IPS-NIHi7 (cell line): ENCODE results near the gene LYRM1.
"Not testable (repeated sequence)": the region's sequence is repeated elsewhere in the genome, so short reads cannot be mapped to it uniquely, and the experiment has no call there.

Experiments
- DNase-seq: peaks from one replicate; pipeline ENCODE4 v3.0.0; 2012; ENCODE audit warnings: mixed read lengths; ENCODE audit errors: extremely low spot score

Gene LYRM1

GRCh38 chr16:20931066-20931600, 30.6 kb downstream of the LYRM1 start:
- DNase-seq, result no peak

- DNase-seq, result no peak
Observed at GRCh38 chr16:20933589-20933988, 33.0 kb downstream of the LYRM1 start.

GRCh38 chr16:20937736-20938135, 37.2 kb downstream of the LYRM1 start:
- no peak for DNase-seq

- no peak for DNase-seq
Observed at GRCh38 chr16:20938426-20938825, 37.9 kb downstream of the LYRM1 start.

GRCh38 chr16:20939611-20940010, 39.0 kb downstream of the LYRM1 start:
- DNase-seq, result no peak

DNA sequence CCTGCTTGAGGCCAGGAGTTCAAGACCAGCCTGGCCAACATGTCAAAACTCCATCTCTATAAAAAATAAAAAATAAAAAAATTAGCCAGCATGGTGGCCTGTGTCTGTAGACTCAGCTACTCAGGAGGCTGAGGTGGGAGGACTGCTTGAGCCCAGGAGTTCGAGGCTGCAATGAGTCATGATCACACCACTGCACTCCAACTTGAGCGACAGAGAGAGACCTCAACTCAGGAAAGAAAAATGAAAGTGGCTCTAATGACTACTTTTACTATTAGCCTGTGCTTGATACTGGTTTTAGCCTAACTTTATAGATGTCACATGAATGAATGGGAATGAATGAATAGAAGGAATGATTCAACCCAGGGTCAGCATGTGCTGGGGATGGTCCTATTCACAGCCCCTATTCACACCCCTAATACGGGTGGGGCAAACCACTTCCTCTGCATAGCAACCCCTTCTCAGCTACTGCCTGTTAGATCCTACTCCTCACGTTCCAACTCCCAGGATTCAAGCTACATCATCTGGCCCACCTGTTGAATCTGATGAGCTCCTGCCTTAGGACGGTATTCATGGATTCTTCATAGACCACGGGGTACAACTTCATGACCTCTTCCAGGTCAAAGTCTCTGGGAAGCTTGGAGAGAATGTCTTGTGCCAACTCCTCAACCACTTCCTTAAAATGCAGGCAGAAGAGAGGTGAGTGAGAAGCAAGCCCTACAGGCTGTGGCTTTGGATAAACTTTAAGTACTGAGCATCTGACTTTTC, 40.5 kb downstream of the LYRM1 start:
- DNase-seq, result no peak

DNA sequence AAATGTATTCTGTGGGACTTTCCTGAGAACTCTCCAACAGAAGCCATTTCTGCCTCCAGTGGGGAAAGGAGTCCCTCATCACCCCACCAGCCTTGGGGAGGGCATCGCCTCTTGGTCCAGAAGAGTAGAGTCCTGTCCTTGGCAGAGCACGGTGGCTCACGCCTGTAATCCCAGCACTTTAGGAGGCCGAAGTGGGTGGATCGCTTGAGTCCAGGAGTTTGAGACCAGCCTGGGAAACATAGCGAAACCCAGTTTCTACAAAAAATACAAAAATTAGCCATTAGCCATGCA, 41.0 kb downstream of the LYRM1 start:
- no peak for DNase-seq

- DNase-seq, result no peak
Observed at GRCh38 chr16:20942256-20942655, 41.7 kb downstream of the LYRM1 start.

DNA sequence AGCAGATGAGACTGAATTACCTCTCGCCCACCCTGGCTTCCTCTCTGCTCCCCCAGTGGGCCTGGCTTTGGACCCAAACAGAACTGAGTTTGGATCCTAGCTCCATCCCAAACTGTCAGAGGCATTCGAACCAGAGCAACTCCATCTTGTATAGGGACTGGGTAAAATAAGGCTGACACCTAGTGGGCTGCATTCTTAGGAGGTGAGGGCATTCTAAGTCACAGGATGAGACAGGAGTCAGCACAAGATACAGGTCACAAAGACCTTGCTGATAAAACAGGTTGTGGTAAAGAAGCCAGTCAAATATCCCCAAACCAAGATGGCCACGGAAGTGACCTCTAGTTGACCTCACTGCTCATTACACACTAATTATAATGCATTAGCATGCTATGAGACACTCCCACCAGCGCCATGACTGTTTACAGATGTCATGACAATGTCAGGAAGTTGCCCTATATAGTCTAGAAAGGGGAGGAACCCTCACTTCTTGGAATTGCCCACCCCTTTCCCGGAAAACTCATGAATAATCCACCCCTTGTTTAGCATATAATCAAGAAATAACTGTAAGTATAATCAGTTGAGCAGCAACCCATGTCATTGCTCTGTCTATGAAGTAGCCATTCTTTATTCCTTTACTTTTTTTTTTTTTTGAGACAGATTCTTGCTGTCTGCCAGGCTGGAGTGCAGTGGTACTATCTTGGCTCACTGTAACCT, 44.4 kb downstream of the LYRM1 start:
- DNase-seq, result no peak

GRCh38 chr16:20945575-20945875, 45.0 kb downstream of the LYRM1 start:
- DNase-seq, result not testable (repeated sequence)

GRCh38 chr16:20946015-20946629, 45.6 kb downstream of the LYRM1 start:
- no peak for DNase-seq

GRCh38 chr16:20948444-20948843, 47.9 kb downstream of the LYRM1 start:
- DNase-seq, result no peak

- DNase-seq, result no peak
Observed at GRCh38 chr16:20949660-20950059, 49.1 kb downstream of the LYRM1 start.

DNA sequence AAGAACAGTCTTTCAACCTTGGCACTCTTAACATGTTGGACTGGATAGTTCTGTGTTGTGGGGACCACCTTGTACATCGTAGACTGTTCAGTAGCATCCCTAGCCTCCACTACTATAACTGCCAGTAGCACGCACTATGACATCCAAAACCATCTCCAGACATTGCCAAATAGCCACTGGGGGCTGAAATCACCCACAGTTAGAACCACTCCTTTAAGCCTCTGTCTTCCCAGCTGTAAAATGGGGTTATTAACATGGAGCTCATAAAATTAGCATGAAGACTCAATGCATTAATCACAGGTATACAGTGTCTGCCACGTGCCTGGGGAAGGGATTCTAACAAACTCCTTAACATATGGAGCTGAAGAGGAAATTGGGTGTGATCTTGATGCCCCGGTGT, 49.7 kb downstream of the LYRM1 start:
- DNase-seq, result no peak

GRCh38 chr16:20952139-20952920, 51.8 kb downstream of the LYRM1 start:
- no peak for DNase-seq

DNA sequence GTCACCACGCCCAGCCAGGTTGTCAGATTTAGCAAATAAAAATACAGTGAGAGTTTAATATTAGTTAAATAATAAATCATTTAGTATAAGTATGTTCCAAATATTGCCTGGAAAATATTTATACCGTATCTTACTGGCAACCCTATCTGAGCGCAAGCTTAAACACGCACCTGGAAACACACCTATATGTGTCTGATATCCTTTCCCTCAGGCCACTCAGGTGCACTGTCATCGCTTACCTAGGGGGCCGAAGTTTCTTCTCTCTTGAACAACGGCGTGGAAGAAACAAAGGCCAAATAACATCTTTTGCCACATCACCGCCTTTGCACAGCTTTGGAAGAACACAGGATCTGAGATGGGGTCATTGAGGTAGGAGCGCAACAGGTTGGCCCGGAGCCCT, 54.0 kb downstream of the LYRM1 start:
- DNase-seq, result no peak

DNA sequence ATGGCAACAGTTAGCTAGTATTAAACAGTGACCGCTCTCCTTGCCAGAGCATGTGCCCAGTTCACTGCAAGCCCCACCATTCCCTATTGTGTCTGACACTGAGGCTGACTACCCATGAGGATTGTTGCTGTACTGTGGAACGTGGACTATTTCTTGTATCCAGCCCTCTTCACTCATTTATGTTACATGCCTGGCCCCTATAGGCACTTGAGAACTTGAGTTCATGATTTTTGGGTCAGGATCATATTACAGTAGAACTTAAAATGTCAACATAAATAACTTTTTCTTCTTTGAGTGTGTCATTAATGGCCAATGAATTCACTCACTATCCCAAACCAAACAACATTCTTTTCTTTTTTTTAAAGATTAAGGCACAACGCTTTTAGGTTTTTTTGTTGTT, 55.7 kb downstream of the LYRM1 start:
- no peak for DNase-seq

- DNase-seq, result no peak
Observed at GRCh38 chr16:20957153-20957552, 56.6 kb downstream of the LYRM1 start.

DNA sequence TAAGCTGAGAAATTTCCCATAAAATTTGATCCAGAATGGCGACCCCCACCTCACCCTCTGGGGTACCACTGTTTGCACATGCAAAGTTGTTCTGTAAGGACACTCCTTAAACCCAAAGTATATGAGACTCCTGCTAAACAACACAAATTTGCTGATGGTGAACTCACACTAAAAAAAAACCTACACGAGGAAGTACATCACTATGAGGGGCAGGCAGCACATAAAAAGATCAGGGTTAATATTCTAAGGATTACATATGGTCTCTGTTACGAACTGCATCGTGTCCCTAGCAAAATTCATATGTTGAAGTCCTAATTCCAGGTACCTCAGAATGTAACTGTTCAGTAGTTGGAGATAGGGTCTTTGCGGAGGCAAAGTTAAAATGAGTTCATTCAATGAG, 60.3 kb downstream of the LYRM1 start:
- DNase-seq, result no peak

GRCh38 chr16:20968765-20969164, 68.2 kb downstream of the LYRM1 start:
- no peak for DNase-seq

- DNase-seq, result peak; percentile 30
Observed at GRCh38 chr16:20969386-20969785, 68.8 kb downstream of the LYRM1 start.

DNA sequence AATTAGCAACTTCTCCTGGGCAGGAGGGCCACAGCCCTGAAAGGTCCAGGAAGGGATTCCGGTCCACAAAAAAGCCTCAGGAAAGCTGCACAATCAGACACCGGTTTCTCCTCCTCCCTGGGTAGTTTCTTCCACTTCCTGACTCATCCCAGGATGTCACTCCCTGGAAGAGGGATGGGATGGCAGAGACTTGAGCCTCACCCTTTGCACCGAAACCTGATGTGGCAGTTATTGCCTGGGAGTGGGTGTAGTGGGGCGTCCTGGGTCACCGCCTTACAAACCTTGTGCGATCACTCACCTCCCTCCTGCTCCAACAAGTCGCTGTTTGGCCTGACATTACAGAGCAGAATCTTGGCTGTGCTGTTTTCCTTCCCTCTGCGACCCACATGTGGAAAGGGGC, 70.8 kb downstream of the LYRM1 start:
- no peak for DNase-seq
